HCT116 (cell line): ENCODE data around the gene SYNPO. TPM values are rescaled to one million over a fixed set of nuclear protein-coding genes. Genes with fewer than 3 reads are reported as not detected.

Experiments used
- ATAC-seq: fragments of 200-7000 bp; cut with Tn5 transposase; 2 replicates; pipeline ENCODE4 v1.9.1; 2020; ENCODE audit warnings: mild to moderate bottlenecking, moderate library complexity
- BruUV-seq: library from RNA; stranded (reverse); fragments of 400-500 nt; replicated peaks from 2 replicates; lab custom pipeline; 2021; lab: Mats Ljungman, UMichigan
- CTCF ChIA-PET: fragments of 300-600 bp; sonication (Branson Sonifier 250); formaldehyde crosslinking; loops from one replicate; lab custom pipeline; 2021; ENCODE audit warnings: antibody characterized with exemption; lab: Charles Lee
- POLR2A ChIA-PET: fragments of 300-600, 350-600 bp; sonication (Branson Sonifier 250); formaldehyde crosslinking; loops from one replicate; lab custom pipeline; 2021; ENCODE audit warnings: antibody characterized with exemption; lab: Charles Lee
- RAD21 ChIA-PET, 2 experiments: fragments of 300-600 bp; sonication (Branson Sonifier 250); formaldehyde crosslinking; loops; one replicate each; lab custom pipeline; 2023; ENCODE audit warnings: low total read pairs in 2 of 2; ENCODE audit not compliant: uncharacterized antibody in 2 of 2, unreplicated experiment in 2 of 2, low non-redundant PET in 1 of 2; lab: Charles Lee
- DNase-seq: peaks from one replicate; pipeline ENCODE4 v3.0.0-alpha.2; 2010; ENCODE audit warnings: low read depth, low spot score
- H2AFZ ChIP-seq: fragments of 200-600 bp; shearing (Covaris generic), sonication (generic); 2 replicates; pipeline ENCODE4 v1.6.1; 2017; ENCODE audit warnings: low read depth, mixed run types, mixed read lengths, antibody characterized with exemption, low read length; ENCODE audit not compliant: poor library complexity, severe bottlenecking
- H3K27ac ChIP-seq: 2 replicates; pipeline ENCODE4 v1.5.1; 2012; ENCODE audit warnings: low read depth, low read length
- H3K27me3 ChIP-seq: fragments of 200-600 bp; sonication (generic); 2 replicates; pipeline ENCODE4 v1.6.1; 2016; ENCODE audit warnings: mixed run types, low read length, mixed read lengths; ENCODE audit not compliant: insufficient read depth
- H3K36me3 ChIP-seq, 2 experiments: fragments of 200-500 bp in 1 of 2; fragments of 200-600 bp in 1 of 2; sonication (Bioruptor generic) in 1 of 2; sonication (generic) in 1 of 2; 2 replicates each; pipeline versions ENCODE4 v1.5.1 to v1.6.1; 2014 to 2016; ENCODE audit warnings: low read length in 2 of 2, inconsistent platforms in 1 of 2, mixed read lengths in 1 of 2, mixed run types in 1 of 2; ENCODE audit not compliant: insufficient read depth in 2 of 2, control insufficient read depth in 1 of 2
- H3K4me1 ChIP-seq, 2 experiments: fragments of 200-600 bp in 1 of 2; sonication (generic) in 1 of 2; 2 replicates each; pipeline versions ENCODE4 v1.5.1 to v1.6.1; 2012 to 2017; ENCODE audit warnings: low read length in 2 of 2, inconsistent platforms in 1 of 2, mild to moderate bottlenecking in 1 of 2, mixed read lengths in 1 of 2, mixed run types in 1 of 2, moderate library complexity in 1 of 2; ENCODE audit not compliant: insufficient read depth in 2 of 2, control insufficient read depth in 1 of 2
- H3K4me2 ChIP-seq: fragments of 200-600 bp; sonication (generic); 2 replicates; pipeline ENCODE4 v1.6.1; 2017; ENCODE audit warnings: mixed run types, low read length, mixed read lengths
- H3K4me3 ChIP-seq, 2 experiments: fragments of 200-600 bp in 1 of 2; sonication (generic) in 1 of 2; replicated peaks in 1 of 2; 2 replicates each; pipeline ENCODE4 v1.5.1; 2011 to 2016; ENCODE audit warnings: low read length in 2 of 2, control low read depth in 1 of 2, low read depth in 1 of 2, mild to moderate bottlenecking in 1 of 2, mixed read lengths in 1 of 2, mixed run types in 1 of 2
- H3K79me2 ChIP-seq: fragments of 200-600 bp; sonication (generic); 2 replicates; pipeline ENCODE4 v1.6.1; 2017; ENCODE audit warnings: mild to moderate bottlenecking, mixed run types, low read length, moderate library complexity, mixed read lengths; ENCODE audit not compliant: insufficient read depth
- H3K9ac ChIP-seq: fragments of 200-600 bp; sonication (generic); 2 replicates; pipeline ENCODE4 v1.6.1; 2016; ENCODE audit warnings: low read length, mixed read lengths
- H3K9me2 ChIP-seq: fragments of 200-600 bp; sonication (generic), shearing (Covaris generic); 2 replicates; pipeline ENCODE4 v1.6.1; 2017; ENCODE audit warnings: mixed run types, mild to moderate bottlenecking, moderate library complexity; ENCODE audit not compliant: insufficient read depth
- H3K9me3 ChIP-seq, 2 experiments: fragments of 200-500 bp in 1 of 2; fragments of 200-600 bp in 1 of 2; sonication (Bioruptor generic) in 1 of 2; sonication (generic) in 1 of 2; 2 replicates each; pipeline ENCODE4 v1.6.1; 2014 to 2017; ENCODE audit warnings: low read length in 2 of 2, mixed read lengths in 2 of 2, inconsistent platforms in 1 of 2, low read depth in 1 of 2, mild to moderate bottlenecking in 1 of 2, mixed run types in 1 of 2, moderate library complexity in 1 of 2; ENCODE audit not compliant: control insufficient read depth in 1 of 2, insufficient read depth in 1 of 2
- H4K20me1 ChIP-seq: fragments of 200-600 bp; sonication (generic), shearing (Covaris generic); 2 replicates; pipeline ENCODE4 v1.6.1; 2017; ENCODE audit warnings: mixed run types, mild to moderate bottlenecking, moderate library complexity; ENCODE audit not compliant: insufficient read depth
- CBX3 ChIP-seq: IDR thresholded peaks from 2 replicates; pipeline ENCODE4 v1.6.1; 2012; ENCODE audit warnings: low read depth
- ELF1 ChIP-seq: IDR thresholded peaks from 2 replicates; pipeline ENCODE4 v1.6.1; 2012; ENCODE audit warnings: low read depth, borderline replicate concordance
- EZH2 ChIP-seq: fragments of 200-600 bp; sonication (generic); IDR thresholded peaks from 2 replicates; pipeline ENCODE4 v1.6.1; 2017; ENCODE audit warnings: antibody characterized with exemption, mixed run types
- EZH2phosphoT487 ChIP-seq: fragments of 200-600 bp; IDR thresholded peaks from 2 replicates; pipeline ENCODE4 v1.6.1; 2018; ENCODE audit warnings: antibody characterized with exemption, borderline replicate concordance
- JUND ChIP-seq: IDR thresholded peaks from 2 replicates; pipeline ENCODE4 v1.6.1; 2012
- ZBTB33 ChIP-seq: IDR thresholded peaks from 2 replicates; pipeline ENCODE4 v1.6.1; 2011; ENCODE audit warnings: mild to moderate bottlenecking, low read length, moderate library complexity; ENCODE audit not compliant: insufficient replicate concordance; ENCODE audit errors: extremely low read depth
- ZFX ChIP-seq: fragments of 450-650 bp; IDR thresholded peaks from 2 replicates; pipeline ENCODE4 v1.6.1; 2017
- intact Hi-C: fragments of 100-400 bp; cut with micrococcal nuclease; formaldehyde crosslinking; loops from 2 replicates; pipeline ENCODE4 v1.10.0; 2022
- total RNA-seq: library from RNA; stranded (reverse); gene quantifications from one replicate; pipeline ENCODE4 v1.2.1, GENCODE V29; 2021; ENCODE audit not compliant: unreplicated experiment

The SYNPO gene
- total RNA-seq, 1 experiment from 2014 or later: 8.2 TPM

- H3K4me2 ChIP-seq: no peak overlapping the region
- no peaks in the 10 kb centered on the region for H3K27me3 ChIP-seq
- ATAC-seq: no peak
- H3K27ac ChIP-seq: no peak overlapping the region
- H3K9me3 ChIP-seq: no peaks in the 10 kb centered on the region
- ChIA-PET CTCF (interaction anchor here (2.0 to 2.2 kb wide), 2 partner anchors 42 to 98 kb away, joined by 8 to 13 read pairs; partner anchors contain the start of gene RBM22), RAD21 (no interaction called here), POLR2A (interaction anchor here (1.5 kb wide), 1 partner anchor 18 kb away, joined by 5 read pairs; the partner anchor contains the start of gene SYNPO)
- DNase-seq: no peak
- H3K36me3 ChIP-seq: no peaks in the 10 kb centered on the region
- H3K4me1 ChIP-seq: peaks cover 4 to 15% of the 10 kb centered on the region in 2 experiments; a peak in 3 of 4 replicates
- TF ChIP-seq JUND (no peak), ZBTB33 (no peak), EZH2phosphoT487 (no peak), CBX3 (no peak), ZFX (no peak), ELF1 (no peak), EZH2 (no peak)
- H3K9ac ChIP-seq: no peak overlapping the region
- no TSS peak for BruUV-seq
- intact Hi-C loops: loop anchor here (5.0 kb wide), 1 partner anchor 189 kb away; the partner anchor contains the start of gene IRGM
- no peaks in the 10 kb centered on the region for H3K9me2 ChIP-seq
- no peak overlapping the region for H3K4me3 ChIP-seq
- no peaks in the 10 kb centered on the region for H4K20me1 ChIP-seq
- H2AFZ ChIP-seq: no peak overlapping the region
- no peaks in the 10 kb centered on the region for H3K79me2 ChIP-seq
These were observed 18.3 kb downstream of the SYNPO start for GRCh38 chr5:150658699-150659265.
